GM18873 (cell line): ENCODE data around the gene C20orf96.
"Not testable (repeated sequence)": the region's sequence is repeated elsewhere in the genome, so short reads cannot be mapped to it uniquely, and the experiment has no call there.

Experiments
- ATAC-seq: cut with Tn5 transposase; IDR thresholded peaks from one replicate; pipeline ENCODE4 v1.9.1; 2021; ENCODE audit warnings: mild to moderate bottlenecking, moderate library complexity, moderate number of reproducible peaks; ENCODE audit not compliant: unreplicated experiment, low FRiP score

The C20orf96 gene

GRCh38 chr20:286508-286907 is 4.0 kb downstream of the C20orf96 start:
- ATAC-seq, result no peak

- no peak for ATAC-seq
These were observed 6.4 kb downstream of the C20orf96 start for GRCh38 chr20:284172-284571.

GRCh38 chr20:278607-279571 is 11.7 kb downstream of the C20orf96 start:
- no peak for ATAC-seq

GRCh38 chr20:278181-278580 is 12.4 kb downstream of the C20orf96 start:
- ATAC-seq, result no peak

- no peak for ATAC-seq
These were observed 13.1 kb downstream of the C20orf96 start for GRCh38 chr20:277496-277781.

- no peak for ATAC-seq
These were observed 13.7 kb downstream of the C20orf96 start for GRCh38 chr20:276620-277495.

GRCh38 chr20:275791-276190 is 14.8 kb downstream of the C20orf96 start:
- no peak for ATAC-seq

- ATAC-seq, result no peak
These were observed 16.7 kb downstream of the C20orf96 start for GRCh38 chr20:273884-274283.

- ATAC-seq, result no peak
These were observed 17.8 kb downstream of the C20orf96 start for GRCh38 chr20:272718-273117.

GRCh38 chr20:271528-271927 is 19.0 kb downstream of the C20orf96 start:
- ATAC-seq, result no peak

- no peak for ATAC-seq
These were observed 19.5 kb downstream of the C20orf96 start for GRCh38 chr20:271069-271468.

- no peak for ATAC-seq
These were observed 20.0 kb downstream of the C20orf96 start for GRCh38 chr20:270517-270916.

- no peak for ATAC-seq
These were observed 23.7 kb downstream of the C20orf96 start for GRCh38 chr20:266596-267562.

GRCh38 chr20:263701-264100 is 26.8 kb downstream of the C20orf96 start:
- no peak for ATAC-seq

GRCh38 chr20:259981-260380 is 30.6 kb downstream of the C20orf96 start:
- ATAC-seq, result no peak

- ATAC-seq, result no peak
These were observed 31.6 kb downstream of the C20orf96 start for GRCh38 chr20:258963-259362.

GRCh38 chr20:258269-258858 is 32.2 kb downstream of the C20orf96 start:
- no peak for ATAC-seq

- no peak for ATAC-seq
These were observed 33.1 kb downstream of the C20orf96 start, which contains the start of gene DEFB132 for GRCh38 chr20:257419-257818. TSS of gene DEFB132 (plus strand) at chr20:257724. CDS start at chr20:257779, 55 bp downstream.

- not testable (repeated sequence) for ATAC-seq
These were observed 37.1 kb downstream of the C20orf96 start for GRCh38 chr20:253447-253846.

- no peak for ATAC-seq
These were observed 37.7 kb downstream of the C20orf96 start for GRCh38 chr20:252801-253200.
